GM19351 (cell line): Measurements from ENCODE around the gene SARNP.
"Not testable (repeated sequence)": the region's sequence is repeated elsewhere in the genome, so short reads cannot be mapped to it uniquely, and the experiment has no call there.

Experiments used
- ATAC-seq: cut with Tn5 transposase; IDR thresholded peaks from one replicate; pipeline ENCODE4 v1.9.1; 2021; ENCODE audit warnings: mild to moderate bottlenecking, moderate library complexity; ENCODE audit not compliant: unreplicated experiment

SARNP gene

DNA sequence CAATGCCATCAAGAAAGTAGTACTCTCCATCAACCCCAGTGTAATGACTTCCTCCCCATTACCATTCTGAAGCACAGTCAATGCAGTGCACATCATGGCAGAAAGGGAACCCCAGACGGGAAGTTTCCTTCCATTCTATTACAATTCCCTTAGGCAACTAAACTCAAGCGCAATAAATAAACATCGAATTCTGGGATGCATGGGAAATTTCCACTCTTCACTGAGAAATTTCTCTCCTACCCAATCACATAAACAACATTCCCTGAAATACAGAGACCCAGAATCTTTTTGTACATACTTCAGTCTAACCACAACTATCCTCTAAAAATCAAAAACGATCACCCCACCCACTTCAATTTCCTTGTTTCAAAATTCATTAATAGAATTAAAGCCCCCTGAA, 20.0 kb downstream of the SARNP start:
- ATAC-seq: no peak

DNA sequence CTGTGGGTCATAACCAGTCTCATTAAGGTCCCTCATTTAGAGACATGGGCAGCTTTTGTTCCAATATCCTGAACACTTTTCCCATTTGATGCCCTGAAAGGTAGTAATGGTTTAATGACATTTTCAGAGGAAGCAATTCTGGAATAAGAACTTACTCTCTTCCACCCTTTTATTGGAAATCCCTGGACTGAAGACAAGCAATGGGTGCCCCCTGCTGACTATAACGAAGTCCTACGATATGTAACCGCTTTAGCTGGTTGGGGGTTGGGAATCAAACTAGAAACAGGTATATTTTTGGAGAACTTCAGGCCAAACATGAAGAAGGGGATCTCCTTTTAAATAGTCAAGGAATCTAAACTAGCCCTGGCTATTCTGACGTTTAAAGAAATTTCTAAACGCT, 20.5 kb downstream of the SARNP start:
- no peak for ATAC-seq

DNA sequence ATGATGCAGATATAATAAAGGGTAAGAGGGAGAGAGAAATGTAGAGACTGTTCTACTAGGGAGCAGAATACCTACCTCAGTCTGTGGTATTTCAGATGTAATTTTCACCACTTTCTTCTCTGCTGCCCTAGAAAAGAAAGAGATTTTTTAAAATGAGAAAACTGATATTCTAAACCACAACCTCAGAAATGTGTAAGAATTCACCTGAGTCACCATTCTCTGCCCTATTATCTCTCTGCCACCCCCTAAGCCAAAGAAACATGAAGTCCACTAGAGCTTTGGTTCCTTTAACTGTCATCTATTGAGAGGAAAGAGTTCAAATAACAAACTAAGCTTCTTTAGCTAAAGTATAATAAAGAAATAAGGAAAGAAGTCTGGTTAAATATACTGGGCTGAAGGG, 21.6 kb downstream of the SARNP start:
- ATAC-seq: no peak

DNA sequence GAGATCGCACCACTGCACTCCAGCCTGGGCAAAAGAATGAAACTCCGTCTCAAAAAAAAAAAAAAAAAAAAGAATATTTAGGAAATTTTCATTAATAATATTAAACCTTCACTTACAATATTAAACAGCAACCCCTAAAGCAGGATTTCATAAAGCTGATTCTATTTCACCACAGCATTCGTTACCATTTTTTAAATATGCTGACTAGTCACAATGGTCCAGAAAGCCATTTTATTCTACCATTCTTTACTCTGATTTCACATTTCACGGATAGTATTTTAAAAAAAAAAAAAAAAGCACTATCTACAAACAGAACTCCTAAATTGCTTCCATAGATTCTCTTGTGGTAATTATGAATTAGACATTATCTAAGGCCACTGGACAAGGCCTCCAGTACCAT, 27.6 kb downstream of the SARNP start:
- no peak for ATAC-seq

DNA sequence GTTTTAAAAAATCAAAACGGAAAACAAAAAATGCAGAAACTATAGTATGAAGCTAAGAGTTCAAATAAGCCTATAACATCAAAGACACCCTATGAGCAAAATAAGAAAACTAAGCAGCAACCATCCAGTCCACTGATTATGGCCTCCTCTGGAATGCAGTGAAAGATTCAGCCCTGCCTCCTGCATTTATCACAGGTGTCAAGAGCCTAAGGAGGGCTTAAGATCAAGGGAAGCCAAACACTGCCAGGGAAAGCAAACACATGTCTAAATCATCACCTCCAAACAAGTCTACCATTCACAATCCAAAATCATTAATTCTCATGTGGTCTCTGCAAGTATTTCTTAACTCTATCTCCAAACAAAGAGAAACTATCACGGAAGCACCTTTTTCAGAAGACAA, 28.4 kb downstream of the SARNP start:
- ATAC-seq: no peak

DNA sequence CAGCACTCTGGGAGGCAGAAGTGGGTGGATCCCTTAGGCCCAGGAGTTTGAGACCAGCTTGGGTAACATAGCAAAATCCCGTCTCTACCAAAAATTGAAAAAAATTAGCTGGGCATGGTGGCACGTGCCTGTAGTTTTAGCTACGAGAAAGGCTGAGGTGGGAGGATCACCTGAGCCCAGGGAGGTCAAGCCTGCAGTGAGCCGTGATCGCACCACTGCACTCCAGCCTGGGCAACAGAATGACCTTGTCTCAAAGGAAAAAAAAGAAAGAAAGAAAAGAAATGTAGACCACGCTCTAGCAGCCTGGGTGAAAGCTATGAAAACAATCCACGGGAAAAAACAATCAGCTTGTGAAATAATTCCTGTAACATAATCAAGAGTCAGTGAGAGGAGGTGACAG, 29.0 kb downstream of the SARNP start:
- no peak for ATAC-seq

DNA sequence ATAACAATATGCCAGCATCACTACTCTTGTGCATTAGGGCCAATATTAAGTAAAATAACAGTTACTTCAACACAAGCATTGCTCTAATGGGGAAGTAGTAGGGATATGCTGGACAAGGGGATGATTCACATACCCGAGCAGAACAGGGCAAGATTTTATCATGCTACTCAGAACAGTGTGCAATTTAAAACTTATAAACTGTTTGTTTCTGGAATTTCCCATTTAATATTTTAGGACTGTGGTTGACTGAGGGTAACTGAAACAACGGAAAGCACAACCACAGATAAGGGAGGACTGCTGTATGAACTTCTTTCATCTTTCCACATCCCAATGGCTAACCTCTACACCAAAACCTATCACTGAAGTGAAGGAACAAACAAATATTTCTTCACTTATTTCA, 36.8 kb downstream of the SARNP start:
- no peak for ATAC-seq

DNA sequence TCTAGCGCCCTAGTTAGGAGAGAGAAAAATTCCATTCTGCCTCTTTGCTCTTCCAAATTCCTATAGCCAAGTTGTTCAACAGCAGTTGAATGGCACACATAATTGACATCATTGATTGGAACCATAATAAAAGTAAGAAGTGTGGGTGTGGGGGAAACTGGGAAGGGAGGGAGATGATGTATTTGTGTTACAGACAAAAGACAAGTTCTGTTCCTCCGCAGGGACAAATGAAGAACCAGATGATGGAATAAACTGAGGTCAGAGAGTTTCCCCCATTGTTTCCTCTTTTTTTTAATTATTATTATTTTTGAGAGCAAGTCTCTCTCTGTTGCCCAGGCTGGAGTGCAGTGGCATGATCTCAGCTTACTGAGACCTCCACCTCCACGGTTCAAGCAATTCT, 39.7 kb downstream of the SARNP start:
- ATAC-seq: no peak

DNA sequence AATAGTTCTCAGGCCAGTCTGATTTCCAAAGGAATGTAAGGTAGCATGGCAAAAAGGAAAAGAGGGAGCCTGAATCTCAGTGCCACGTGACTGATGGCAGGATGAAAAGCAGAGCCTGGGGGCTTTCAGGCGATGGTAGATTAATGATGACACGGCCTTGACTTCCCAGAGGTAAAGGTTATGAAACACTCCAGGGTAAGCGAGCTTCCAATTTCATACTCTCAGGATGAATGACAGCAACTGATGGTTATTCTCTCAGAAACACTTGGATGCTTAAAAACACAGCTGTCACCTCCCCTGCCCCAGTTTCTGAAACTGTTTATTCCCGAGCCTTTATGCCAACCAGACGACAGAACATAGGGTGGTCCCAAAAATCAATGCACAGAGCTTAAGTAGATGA, 45.8 kb downstream of the SARNP start:
- ATAC-seq: no peak

DNA sequence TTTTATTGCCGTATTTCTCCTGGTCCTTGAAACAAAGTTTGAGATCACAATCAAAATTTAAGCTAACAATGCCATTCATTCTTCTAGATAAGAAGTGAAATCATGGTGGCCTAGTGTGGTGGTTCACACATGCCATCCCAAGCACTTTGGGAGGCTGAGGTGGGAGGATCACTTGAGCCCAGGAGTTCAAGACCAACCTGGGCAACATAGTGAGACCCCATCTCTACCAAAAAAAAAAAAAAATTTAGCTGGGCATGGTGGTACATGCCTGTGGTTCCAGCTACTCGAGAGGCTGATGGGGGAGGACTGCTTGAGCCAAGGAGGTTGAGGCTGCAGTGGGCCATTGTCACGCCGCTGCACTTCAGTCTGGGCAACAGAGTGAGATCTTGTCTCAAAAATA, 50.4 kb downstream of the SARNP start:
- no peak for ATAC-seq

DNA sequence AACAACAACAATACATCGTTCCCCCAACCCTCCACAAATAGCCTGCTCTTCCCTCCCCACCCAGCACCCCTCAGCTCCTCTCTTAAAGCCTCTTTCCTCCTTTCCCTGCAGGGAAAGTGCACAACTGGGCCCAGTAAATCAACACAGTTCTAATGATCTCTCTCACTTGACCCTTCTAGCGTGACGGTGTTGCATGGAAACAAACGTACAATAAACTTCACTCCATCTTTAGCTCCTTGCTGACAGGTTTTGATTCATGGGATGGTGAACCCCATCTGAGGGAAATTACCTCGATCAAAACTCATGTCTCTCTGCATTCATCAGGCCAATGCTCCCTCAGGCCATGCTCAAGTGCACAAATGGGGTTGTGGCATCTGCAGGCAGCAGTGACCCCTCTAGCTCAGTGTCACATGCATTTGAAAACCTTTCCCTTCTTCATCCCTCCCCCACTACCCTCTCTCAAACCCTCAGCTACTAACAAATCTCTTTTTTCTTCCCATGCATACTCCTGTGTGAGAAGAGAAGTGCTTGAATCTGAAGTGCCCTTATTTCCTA, 51.7 kb downstream of the SARNP start:
- ATAC-seq: no peak

DNA sequence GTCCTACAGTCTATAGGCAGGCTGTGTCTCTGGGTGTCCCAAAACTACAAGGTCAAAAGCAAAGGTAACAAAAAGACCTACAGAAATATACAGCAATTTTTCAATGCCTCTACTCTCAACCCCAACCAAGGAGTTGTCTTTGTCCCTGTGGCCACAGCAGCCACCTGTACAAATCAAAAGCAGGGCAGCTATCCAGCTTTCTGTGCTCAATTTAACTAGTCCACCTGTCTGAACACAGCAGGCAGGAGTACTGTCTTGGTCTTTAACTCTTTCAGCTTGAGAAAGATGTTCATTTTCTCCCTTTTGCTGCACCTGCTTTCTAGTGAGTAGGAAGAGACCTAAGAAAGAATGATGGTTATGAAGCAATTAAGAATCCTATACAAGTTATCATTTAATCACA, 54.9 kb downstream of the SARNP start:
- ATAC-seq: no peak

DNA sequence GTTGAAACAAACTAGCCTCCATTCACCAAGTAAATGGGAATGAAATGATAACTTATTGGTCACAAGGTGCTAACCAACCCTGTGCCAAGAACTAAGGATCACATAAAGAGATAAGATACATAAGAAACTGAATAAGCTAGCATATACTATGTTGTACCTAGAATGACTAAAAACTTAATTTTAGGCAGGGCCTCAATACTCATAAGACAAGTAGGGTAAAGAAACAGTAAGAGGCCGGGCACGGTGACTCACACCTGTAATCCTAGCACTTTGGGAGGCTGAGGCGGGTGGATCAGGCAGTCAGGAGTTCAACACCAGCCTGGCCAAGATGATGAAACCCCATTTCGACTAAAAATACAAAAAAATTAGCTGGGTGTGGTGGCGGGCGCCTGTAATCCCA, 56.9 kb downstream of the SARNP start:
- no peak for ATAC-seq

DNA sequence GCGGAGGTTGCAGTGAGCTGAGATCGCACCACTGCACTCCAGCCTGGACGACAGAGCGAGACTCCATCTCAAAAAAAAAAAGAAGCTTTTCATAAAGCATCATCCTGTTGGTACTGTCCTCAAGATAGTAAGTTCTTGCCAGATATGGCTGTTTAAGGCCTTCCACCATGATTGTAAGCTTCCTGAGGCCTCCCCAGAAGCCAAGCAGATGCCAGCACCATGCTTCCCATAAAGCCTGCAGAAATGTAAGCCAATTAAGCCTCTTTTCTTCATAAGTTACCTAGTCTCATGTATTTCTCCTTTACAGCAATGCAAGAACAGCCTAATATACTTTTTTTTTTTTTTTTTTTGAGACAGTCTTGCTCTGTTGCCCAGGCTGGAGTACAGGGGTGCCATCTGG, 58.9 kb downstream of the SARNP start:
- ATAC-seq: not testable (repeated sequence)

DNA sequence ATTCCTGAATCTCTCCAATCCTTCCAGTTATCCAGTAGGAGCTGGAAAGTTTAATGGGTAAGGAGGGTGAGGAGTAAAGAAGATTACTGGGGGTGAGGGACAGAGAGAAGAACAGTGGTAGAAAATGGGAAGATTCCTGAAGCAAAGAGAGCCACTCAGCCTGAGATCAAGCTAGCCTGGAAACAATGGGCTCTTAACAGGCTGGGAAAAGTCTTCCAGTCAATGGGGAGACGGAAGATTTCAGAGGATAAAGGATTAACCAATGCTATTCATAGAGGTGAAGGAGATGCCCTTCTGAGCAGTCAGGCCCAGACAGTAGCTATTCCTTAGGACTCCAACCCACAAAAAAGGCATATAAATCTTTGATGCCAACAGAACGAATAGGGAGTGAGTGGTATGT, 59.8 kb downstream of the SARNP start:
- ATAC-seq: no peak

DNA sequence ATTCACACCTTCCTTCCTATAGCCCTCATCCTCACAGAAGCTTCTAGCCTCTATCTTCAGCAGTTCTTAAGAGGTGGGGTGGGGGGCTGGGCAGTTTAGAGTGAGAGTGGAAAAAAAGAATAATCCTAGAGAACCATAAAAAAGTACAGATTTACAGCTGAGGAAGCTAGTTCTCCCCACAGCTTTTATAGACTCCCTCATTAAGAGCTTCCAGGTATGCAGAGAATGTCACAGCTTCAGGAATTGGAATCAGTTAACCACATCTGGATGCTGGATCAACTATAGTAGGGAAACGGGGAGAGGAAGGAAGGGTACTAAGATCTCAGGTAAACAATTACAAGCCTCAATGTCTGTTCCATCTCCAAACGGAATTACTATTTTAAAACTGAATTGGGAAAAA, 62.3 kb downstream of the SARNP start:
- no peak for ATAC-seq

DNA sequence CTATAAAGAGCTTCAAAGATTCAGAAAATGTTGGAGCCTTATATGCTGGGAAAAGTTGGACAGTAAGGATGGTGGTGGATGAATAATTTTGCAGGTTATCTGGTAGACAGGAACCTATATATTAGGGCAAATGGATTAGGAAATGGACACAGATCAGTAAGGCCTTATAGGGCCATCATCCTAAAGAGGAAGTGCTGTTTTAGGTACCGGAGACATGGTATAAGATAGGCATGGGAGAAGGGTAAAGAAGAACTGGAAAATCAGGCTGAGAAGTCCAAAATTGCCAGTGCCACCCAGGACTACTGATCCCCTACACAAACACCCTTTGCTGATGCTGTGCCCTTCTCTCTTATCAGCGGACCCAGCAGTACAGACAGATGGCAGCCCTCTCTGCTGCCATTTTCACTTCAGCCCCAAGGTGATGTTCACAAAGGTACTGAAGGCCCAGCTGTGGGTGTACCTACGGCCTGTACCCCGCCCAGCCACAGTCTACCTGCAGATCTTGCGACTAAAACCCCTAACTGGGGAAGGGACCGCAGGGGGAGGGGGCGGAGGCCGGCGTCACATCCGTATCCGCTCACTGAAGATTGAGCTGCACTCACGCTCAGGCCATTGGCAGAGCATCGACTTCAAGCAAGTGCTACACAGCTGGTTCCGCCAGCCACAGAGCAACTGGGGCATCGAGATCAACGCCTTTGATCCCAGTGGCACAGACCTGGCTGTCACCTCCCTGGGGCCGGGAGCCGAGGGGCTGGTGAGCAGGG, 69.1 kb downstream of the SARNP start:
- no peak for ATAC-seq

DNA sequence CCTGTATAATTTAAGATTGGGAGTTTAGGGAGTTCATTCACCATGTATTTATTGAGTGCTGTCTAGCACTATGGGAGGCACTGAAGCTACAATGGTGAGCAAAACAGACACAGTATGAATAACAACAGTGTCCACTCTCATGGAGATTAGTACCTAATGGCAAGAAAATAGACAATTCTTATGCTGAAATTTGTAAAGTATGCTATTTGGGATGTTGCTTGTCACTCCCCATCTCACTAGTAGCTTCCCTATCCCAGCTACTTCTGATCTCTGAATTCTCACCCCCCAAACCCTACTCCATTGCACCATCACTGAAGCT, 70.7 kb downstream of the SARNP start:
- no peak for ATAC-seq

DNA sequence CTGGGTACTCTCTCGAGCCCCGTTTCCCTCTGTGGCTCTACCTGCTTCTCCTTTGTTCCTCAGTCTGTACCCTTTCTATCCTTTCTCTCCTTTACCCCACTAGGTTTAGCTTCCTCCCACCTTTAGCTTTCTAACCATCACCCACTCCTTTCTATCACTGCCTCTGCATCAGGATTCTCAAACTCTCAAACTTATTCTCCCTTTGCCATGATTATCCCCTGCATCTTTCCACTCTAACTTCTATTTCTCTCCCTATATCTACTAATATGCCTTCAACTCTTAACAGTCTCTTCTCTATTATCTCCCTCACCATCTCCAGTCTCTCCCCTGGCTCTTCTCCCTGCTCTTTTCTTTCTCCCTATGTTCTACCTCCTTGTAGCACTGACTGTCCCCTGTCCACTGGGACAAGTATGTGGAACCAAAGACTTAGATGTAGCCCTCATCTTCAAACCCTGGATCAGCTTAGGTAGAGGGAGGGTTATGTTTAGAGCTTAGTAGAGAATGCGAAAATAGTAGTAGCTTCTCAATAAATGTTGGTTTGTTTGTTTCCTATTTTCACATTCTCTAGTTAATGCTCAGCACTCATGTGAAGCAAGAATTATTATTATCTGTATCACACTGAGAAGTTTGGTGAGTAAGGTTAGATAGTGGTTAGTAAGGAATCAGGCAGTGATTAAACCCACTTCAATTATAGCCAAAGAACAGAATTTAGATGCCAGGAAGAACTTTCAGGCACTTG, 71.2 kb downstream of the SARNP start:
- ATAC-seq: no peak

DNA sequence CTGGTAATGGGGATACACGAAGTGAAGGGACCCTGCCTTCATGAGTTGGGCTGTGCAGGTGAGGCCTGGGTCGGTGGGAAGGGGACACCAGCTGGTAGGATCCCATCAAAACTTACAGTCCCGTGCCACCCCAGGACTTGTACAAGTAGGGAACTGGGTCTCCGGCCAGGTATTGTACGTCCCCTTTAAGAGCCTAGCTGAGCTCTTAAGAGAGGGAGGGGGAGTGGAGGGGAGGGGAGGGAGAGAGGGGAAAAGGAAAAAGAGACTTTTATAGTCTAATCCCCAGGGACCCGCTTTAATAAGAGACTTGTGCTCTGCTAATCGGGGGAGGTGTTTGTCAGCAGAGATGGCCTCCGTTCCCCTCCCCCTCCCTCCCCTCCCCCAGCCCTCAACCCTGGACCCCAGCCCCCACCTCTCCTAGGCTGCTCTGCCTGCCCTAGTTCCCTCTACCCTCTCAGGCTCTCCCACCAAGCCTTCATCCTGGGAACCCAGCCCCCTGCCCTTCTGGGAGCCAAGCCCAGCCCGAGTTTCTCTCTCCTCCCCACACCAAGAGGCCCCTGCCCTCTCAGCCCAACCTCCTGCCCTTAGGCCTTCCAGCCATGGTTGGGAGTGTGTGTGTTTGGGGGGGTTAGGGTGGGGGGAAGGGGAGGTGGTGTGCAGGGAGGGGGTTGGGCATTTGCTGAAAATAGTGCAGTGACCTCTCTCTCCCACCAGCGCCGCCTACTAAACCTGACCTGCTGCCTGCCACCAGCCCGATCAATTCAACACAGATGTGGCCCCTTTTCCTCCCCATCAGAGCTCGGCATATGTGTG, 72.0 kb downstream of the SARNP start:
- ATAC-seq: no peak

DNA sequence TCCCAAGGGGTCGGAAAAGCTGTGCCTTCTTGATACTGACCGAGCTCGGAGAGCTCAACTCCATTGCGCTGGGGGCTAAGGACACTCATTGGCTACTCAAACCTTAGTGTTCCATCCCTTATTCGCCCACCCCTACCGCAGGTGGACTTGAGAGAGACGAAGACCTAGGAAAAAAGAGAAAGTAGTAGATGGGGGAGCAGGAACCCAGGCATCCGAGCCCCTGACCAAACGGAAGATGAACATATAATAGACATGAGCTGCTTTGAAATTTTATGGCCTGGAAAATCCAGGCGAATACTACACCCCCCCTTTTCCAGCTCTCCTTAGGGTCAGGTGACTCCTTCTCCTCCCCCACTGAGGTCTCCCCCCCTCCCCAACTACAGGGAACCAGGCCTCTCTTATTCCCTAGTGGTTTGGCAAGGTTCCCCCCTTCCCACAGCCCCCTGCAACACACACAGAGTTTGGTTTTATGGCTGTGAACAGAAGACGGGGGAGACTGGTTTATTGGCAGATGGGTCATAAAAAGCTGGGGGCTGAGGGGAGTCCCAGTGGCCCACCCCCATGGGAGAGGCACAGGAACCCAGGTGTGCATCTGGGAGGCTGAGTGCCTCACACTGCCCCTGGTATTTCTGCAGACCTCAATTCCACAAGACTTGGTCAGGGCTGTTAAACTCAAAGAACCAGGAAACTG, 73.0 kb downstream of the SARNP start:
- no peak for ATAC-seq
